Hepatocyte (in vitro differentiated cells): Measurements from ENCODE around the gene TIMMDC1. TPM values are rescaled to one million over a fixed set of nuclear protein-coding genes. Genes with fewer than 3 reads are reported as not detected.
"Not testable (repeated sequence)": the region's sequence is repeated elsewhere in the genome, so short reads cannot be mapped to it uniquely, and the experiment has no call there.

Experiments
- DNase-seq: peaks from one replicate; pipeline ENCODE4 v3.0.0-alpha.2; 2016; ENCODE audit warnings: low spot score
- H2AFZ ChIP-seq: fragments of 200-600 bp; sonication (generic); 2 replicates; pipeline ENCODE4 v1.6.0; 2016; ENCODE audit warnings: antibody characterized with exemption, mild to moderate bottlenecking
- H3K27ac ChIP-seq: fragments of 200-600 bp; sonication (generic); 2 replicates; pipeline ENCODE4 v1.5.1; 2016; ENCODE audit warnings: mild to moderate bottlenecking
- H3K27me3 ChIP-seq: fragments of 200-600 bp; sonication (generic); 2 replicates; pipeline ENCODE4 v1.6.1; 2016
- H3K36me3 ChIP-seq: fragments of 200-600 bp; sonication (generic); replicated peaks from 2 replicates; pipeline ENCODE4 v1.5.1; 2016; ENCODE audit warnings: low read depth; ENCODE audit not compliant: insufficient read depth
- H3K4me1 ChIP-seq: fragments of 200-600 bp; sonication (generic); 2 replicates; pipeline ENCODE4 v1.5.1; 2016; ENCODE audit warnings: mild to moderate bottlenecking, moderate library complexity; ENCODE audit not compliant: insufficient read depth
- H3K4me2 ChIP-seq: fragments of 200-600 bp; sonication (generic); 2 replicates; pipeline ENCODE4 v1.6.0; 2016
- H3K4me3 ChIP-seq: fragments of 200-600 bp; sonication (generic); 2 replicates; pipeline ENCODE4 v1.5.1; 2016; ENCODE audit warnings: mild to moderate bottlenecking
- H3K79me2 ChIP-seq: fragments of 200-600 bp; sonication (generic); 2 replicates; pipeline ENCODE4 v1.6.0; 2017; ENCODE audit warnings: mild to moderate bottlenecking
- H3K9me2 ChIP-seq: fragments of 200-600 bp; sonication (generic); replicated peaks from 2 replicates; pipeline ENCODE4 v1.6.0; 2017; ENCODE audit warnings: mild to moderate bottlenecking; ENCODE audit not compliant: insufficient read depth
- H3K9me3 ChIP-seq: fragments of 200-600 bp; sonication (generic); 2 replicates; pipeline ENCODE4 v1.5.1; 2016; ENCODE audit warnings: low read depth, mild to moderate bottlenecking
- H4K20me1 ChIP-seq: fragments of 200-600 bp; sonication (generic); 2 replicates; pipeline ENCODE4 v1.6.0; 2016; ENCODE audit warnings: mild to moderate bottlenecking; ENCODE audit not compliant: insufficient read depth, poor library complexity, severe bottlenecking
- EZH2 ChIP-seq: fragments of 200-600 bp; sonication (generic); IDR thresholded peaks from 2 replicates; pipeline ENCODE4 v1.6.1; 2016; ENCODE audit warnings: antibody characterized with exemption, mild to moderate bottlenecking, borderline replicate concordance
- EZH2phosphoT487 ChIP-seq: fragments of 200-600 bp; sonication (generic); IDR thresholded peaks from one replicate; pipeline ENCODE4 v1.6.1; 2018; ENCODE audit warnings: antibody characterized with exemption, mild to moderate bottlenecking, low read depth, moderate library complexity; ENCODE audit not compliant: unreplicated experiment, severe bottlenecking
- WGBS: methylation state at CpG from one replicate; pipeline ENCODE4 v1.1.6; 2016; ENCODE audit warnings: low lambda C conversion rate; ENCODE audit errors: missing lambda C conversion rate; 5-methylcytosine and 5-hydroxymethylcytosine counted together
- polyA plus RNA-seq: library from polyadenylated mRNA; unstranded; fragments of >200 nt; fragmentation: Nextera tagmentation; extraction: Ambion mirVana; gene quantifications from 2 replicates; pipeline ENCODE4 v1.2.1, GENCODE V29; 2016
- total RNA-seq: library from RNA; depleted of rRNA; stranded (reverse); fragments of >200 nt; gene quantifications from 2 replicates; pipeline ENCODE4 v1.2.3, GENCODE V29; 2014
- TF ChIP-seq, protein P1 (sequence below): fragments of 200-600 bp; sonication (generic); IDR thresholded peaks from 2 replicates; pipeline ENCODE4 v1.5.1; 2016; ENCODE audit warnings: antibody characterized with exemption, mild to moderate bottlenecking; ENCODE audit not compliant: poor library complexity

TIMMDC1 gene
- total and polyA plus RNA-seq, 2 experiments from 2014 or later = 47.8 to 140 TPM

DNA sequence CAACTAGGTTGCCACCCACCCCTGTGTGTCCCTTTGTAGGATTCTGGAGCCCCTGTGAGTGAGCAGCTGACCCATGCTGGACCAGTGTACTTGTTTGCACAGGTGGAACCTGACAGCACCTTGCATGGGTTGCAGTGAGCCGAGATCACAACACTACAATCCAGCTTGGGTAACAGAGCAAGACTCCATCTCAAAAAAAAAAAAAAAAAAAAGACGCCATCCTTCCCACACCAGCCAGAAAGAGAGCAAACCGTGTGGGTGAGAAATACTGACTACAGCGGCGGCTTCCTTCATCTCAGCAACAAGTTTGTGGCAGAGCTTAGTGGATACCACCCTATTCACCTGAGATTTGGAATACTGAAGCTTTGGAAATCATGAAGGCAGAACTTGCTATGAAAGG is 61.8 kb downstream of the TIMMDC1 start:
- H2AFZ ChIP-seq = no peak overlapping the region

DNA sequence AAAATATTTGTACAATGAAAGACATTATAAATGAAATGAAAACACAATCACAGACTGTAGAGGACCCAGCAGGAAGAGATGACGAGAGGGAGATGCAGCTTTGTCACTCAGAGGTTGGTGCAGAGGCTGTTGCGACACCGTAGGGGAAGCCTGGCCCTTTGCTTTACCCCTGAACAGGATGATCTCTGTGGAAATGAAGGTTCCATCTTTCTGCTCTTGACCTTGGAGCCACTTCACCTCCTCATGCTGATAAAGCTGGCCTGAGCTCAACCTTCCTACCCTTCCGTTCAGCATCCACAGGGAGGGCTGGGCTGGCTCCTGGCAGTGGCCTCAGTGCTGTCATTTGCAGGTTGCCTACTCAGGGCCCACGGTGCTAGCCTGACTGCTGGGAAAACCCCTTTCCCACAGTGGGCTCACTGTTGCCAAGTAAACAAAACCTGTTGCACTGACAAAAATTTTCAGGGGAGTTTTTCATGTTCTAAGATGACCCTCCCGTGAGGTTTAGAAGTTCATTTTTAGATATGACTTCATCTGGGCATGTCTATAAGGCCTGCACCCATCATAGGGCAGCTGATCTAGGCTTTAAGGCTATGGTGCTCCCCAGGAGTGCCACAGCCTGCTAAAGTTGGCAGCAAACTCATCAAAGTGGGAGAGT is 64.1 kb downstream of the TIMMDC1 start:
- DNase-seq = no peak
- no peaks in the 10 kb centered on the region for H4K20me1 ChIP-seq
- H3K27me3 ChIP-seq = no peaks in the 10 kb centered on the region
- no peak overlapping the region for H2AFZ ChIP-seq
- no peaks in the 10 kb centered on the region for H3K79me2 ChIP-seq
- 89% methylated on average over 6 of the region's 6 CpGs for WGBS
- no peak overlapping the region for H3K4me2 ChIP-seq
- H3K9me2 ChIP-seq = no peaks in the 10 kb centered on the region
- H3K9me3 ChIP-seq = no peaks in the 10 kb centered on the region
- H3K27ac ChIP-seq = no peak overlapping the region
- no peak overlapping the region for H3K4me3 ChIP-seq
- no peaks in the 10 kb centered on the region for H3K4me1 ChIP-seq
- TF ChIP-seq EZH2phosphoT487 = no peak
- TF ChIP-seq, protein P1, sequence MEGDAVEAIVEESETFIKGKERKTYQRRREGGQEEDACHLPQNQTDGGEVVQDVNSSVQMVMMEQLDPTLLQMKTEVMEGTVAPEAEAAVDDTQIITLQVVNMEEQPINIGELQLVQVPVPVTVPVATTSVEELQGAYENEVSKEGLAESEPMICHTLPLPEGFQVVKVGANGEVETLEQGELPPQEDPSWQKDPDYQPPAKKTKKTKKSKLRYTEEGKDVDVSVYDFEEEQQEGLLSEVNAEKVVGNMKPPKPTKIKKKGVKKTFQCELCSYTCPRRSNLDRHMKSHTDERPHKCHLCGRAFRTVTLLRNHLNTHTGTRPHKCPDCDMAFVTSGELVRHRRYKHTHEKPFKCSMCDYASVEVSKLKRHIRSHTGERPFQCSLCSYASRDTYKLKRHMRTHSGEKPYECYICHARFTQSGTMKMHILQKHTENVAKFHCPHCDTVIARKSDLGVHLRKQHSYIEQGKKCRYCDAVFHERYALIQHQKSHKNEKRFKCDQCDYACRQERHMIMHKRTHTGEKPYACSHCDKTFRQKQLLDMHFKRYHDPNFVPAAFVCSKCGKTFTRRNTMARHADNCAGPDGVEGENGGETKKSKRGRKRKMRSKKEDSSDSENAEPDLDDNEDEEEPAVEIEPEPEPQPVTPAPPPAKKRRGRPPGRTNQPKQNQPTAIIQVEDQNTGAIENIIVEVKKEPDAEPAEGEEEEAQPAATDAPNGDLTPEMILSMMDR = no peak
- no peak for TF ChIP-seq EZH2
- H3K36me3 ChIP-seq = no peaks in the 10 kb centered on the region

More for the DNA sequence above, 61.8 kb downstream of the TIMMDC1 start:
- TF ChIP-seq, protein P1 = no peak
- no peak for TF ChIP-seq EZH2
- no peak overlapping the region for H3K4me2 ChIP-seq
- 79% methylated on average over 5 of the region's 5 CpGs for WGBS
- H3K9me3 ChIP-seq = no peaks in the 10 kb centered on the region
- no peaks in the 10 kb centered on the region for H3K36me3 ChIP-seq
- no peaks in the 10 kb centered on the region for H3K9me2 ChIP-seq
- no peak overlapping the region for H3K27ac ChIP-seq
- no peaks in the 10 kb centered on the region for H4K20me1 ChIP-seq
- no peaks in the 10 kb centered on the region for H3K79me2 ChIP-seq
- H3K27me3 ChIP-seq = no peaks in the 10 kb centered on the region
- H3K4me1 ChIP-seq = no peaks in the 10 kb centered on the region
- no peak for DNase-seq
- no peak overlapping the region for H3K4me3 ChIP-seq

DNA sequence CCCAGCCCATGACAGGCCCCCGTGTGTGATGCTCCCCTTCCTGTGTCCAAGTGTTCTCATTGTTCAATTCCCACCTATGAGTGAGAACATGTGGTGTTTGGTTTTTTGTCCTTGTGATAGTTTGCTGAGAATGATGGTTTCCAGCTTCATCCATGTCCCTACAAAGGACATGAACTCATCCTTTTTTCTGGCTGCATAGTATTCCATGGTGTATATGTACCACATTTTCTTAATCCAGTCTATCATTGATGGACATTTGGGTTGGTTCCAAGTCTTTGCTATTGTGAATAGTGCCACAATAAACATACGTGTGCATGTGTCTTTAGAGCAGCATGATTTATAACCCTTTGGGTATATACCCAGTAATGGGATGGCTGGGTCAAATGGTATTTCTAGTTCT is 65.0 kb downstream of the TIMMDC1 start:
- H2AFZ ChIP-seq, DNase-seq, H3K4me3 ChIP-seq, H3K9me3 ChIP-seq, H3K36me3 ChIP-seq, H3K27ac ChIP-seq, H3K79me2 ChIP-seq, H4K20me1 ChIP-seq, H3K9me2 ChIP-seq, H3K4me1 ChIP-seq, H3K4me2 ChIP-seq, H3K27me3 ChIP-seq: not testable (repeated sequence)
- WGBS = 93% methylated on average over 2 of the region's 2 CpGs

DNA sequence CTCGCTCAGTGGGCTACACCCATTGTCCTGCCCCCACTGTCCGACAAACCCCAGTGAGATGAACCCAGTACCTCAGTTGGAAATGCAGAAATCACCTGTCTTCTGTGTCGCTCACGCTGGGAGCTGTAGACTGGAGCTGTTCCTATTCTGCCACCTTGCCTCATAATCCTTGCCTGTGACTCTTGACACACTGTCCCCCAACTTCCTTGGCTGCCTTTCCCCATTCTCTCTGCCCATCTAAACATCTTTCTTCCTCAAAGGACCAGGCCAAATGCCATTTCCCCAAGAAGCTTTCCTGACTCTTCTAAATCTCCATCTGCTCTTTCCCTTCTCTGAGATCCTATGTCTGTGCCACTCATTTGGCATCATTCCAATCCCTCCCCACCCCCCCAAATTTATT is 70.8 kb downstream of the TIMMDC1 start:
- H3K27ac ChIP-seq = no peak overlapping the region
- WGBS = 96% methylated on average over 4 of the region's 4 CpGs

More for the DNA sequence above, 70.8 kb downstream of the TIMMDC1 start:
- no peaks in the 10 kb centered on the region for H3K36me3 ChIP-seq
- H3K4me2 ChIP-seq = no peak overlapping the region
- H3K27me3 ChIP-seq = no peaks in the 10 kb centered on the region
- H3K4me1 ChIP-seq = no peaks in the 10 kb centered on the region
- H2AFZ ChIP-seq = no peak overlapping the region
- no peaks in the 10 kb centered on the region for H3K9me3 ChIP-seq
- H3K9me2 ChIP-seq = no peaks in the 10 kb centered on the region
- TF ChIP-seq, protein P1 = no peak
- TF ChIP-seq EZH2 = no peak
- no peak for TF ChIP-seq EZH2phosphoT487
- no peak for DNase-seq
- no peak overlapping the region for H3K4me3 ChIP-seq
- H3K79me2 ChIP-seq = no peaks in the 10 kb centered on the region
- H4K20me1 ChIP-seq = no peaks in the 10 kb centered on the region
